Karpas-422 (cell line): ENCODE measurements around the gene DYNC2LI1. TPM values are rescaled to one million over a fixed set of nuclear protein-coding genes. Genes with fewer than 3 reads are reported as not detected.

ENCODE experiments used
- DNase-seq: peaks from one replicate; pipeline ENCODE4 v3.0.0-alpha.2; 2015
- H2AFZ ChIP-seq: fragments of 200-600 bp; sonication (generic); 2 replicates; pipeline ENCODE4 v1.6.1; 2014; ENCODE audit warnings: antibody characterized with exemption, low read length, mixed read lengths
- H3K27ac ChIP-seq: fragments of 200-600 bp; sonication (generic); 2 replicates; pipeline ENCODE4 v1.5.1; 2014; ENCODE audit warnings: mild to moderate bottlenecking, low read length, moderate library complexity
- H3K27me3 ChIP-seq: fragments of 200-600 bp; sonication (generic); 2 replicates; pipeline ENCODE4 v1.6.1; 2014; ENCODE audit warnings: low read length, mixed read lengths
- H3K36me3 ChIP-seq: fragments of 200-600 bp; sonication (generic); 2 replicates; pipeline ENCODE4 v1.6.1; 2014; ENCODE audit warnings: low read length, mixed read lengths; ENCODE audit not compliant: insufficient read depth
- H3K4me1 ChIP-seq: fragments of 200-600 bp; sonication (generic); 2 replicates; pipeline ENCODE4 v1.6.1; 2014; ENCODE audit warnings: mild to moderate bottlenecking, low read length, mixed read lengths
- H3K4me2 ChIP-seq: fragments of 200-600 bp; sonication (generic); 2 replicates; pipeline ENCODE4 v1.6.1; 2014; ENCODE audit warnings: low read length, low read depth, mild to moderate bottlenecking; ENCODE audit not compliant: poor library complexity, severe bottlenecking
- H3K4me3 ChIP-seq: fragments of 200-600 bp; sonication (generic); 2 replicates; pipeline ENCODE4 v1.5.1; 2014; ENCODE audit warnings: mild to moderate bottlenecking, antibody characterized with exemption, low read length, mixed read lengths
- H3K79me2 ChIP-seq: fragments of 200-600 bp; sonication (generic); 2 replicates; pipeline ENCODE4 v1.6.1; 2014; ENCODE audit warnings: mild to moderate bottlenecking, low read length, mixed read lengths
- H3K9ac ChIP-seq: fragments of 200-600 bp; sonication (generic); 2 replicates; pipeline ENCODE4 v1.6.0; 2014; ENCODE audit warnings: low read length
- H3K9me2 ChIP-seq: fragments of 200-600 bp; sonication (generic), shearing (Covaris generic); replicated peaks from 2 replicates; pipeline ENCODE4 v1.6.0; 2014; ENCODE audit warnings: mild to moderate bottlenecking, low read length, moderate library complexity; ENCODE audit not compliant: insufficient read depth
- H3K9me3 ChIP-seq: fragments of 300-700, 200-600 bp; sonication (generic); 2 replicates; pipeline ENCODE4 v1.6.1; 2014; ENCODE audit warnings: low read length, mixed read lengths
- H4K20me1 ChIP-seq: fragments of 200-600 bp; sonication (generic); 2 replicates; pipeline ENCODE4 v1.6.1; 2014; ENCODE audit warnings: mild to moderate bottlenecking, antibody characterized with exemption, low read length, low read depth; ENCODE audit not compliant: insufficient read depth
- total RNA-seq: library from RNA; depleted of rRNA; stranded (reverse); fragments of >200 nt; shearing (Covaris generic); gene quantifications from 2 replicates; pipeline ENCODE4 v1.2.3, GENCODE V29; 2014; ENCODE audit warnings: low replicate concordance

DYNC2LI1 gene
- total RNA-seq, 1 experiment from 2014 or later: 36.9 TPM

DNA sequence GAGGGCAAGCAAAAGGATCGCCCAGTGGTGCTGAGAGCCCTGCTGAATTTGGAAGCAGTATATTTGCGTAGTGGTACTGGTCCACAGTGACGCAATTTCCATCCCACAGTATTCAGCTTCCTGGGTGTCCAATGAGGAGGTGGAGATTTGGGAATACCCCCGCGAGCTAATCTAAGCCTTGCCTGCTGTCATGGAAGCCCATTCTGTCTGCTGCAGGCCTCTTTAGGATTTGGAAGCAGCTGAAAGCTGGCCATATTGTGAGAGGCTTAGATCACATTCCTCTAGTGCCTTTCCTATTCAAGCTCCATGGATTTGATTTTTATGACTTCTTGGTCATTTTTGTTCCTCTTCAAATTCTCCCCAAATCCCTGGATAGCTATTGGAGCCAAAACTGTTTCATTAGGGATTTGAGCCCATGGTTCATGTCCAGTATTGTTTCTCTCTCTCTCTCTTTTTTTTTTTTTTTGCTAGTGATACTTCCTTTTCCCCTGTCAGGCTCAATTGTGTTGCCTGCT lies 22.3 kb upstream of the DYNC2LI1 start:
- no peak overlapping the region for H3K27ac ChIP-seq
- H3K4me1 ChIP-seq: no peaks in the 10 kb centered on the region
- no peaks in the 10 kb centered on the region for H3K9me2 ChIP-seq
- no peaks in the 10 kb centered on the region for H3K27me3 ChIP-seq
- no peaks in the 10 kb centered on the region for H3K9me3 ChIP-seq
- H4K20me1 ChIP-seq: no peaks in the 10 kb centered on the region
- no peaks in the 10 kb centered on the region for H3K36me3 ChIP-seq
- no peak for DNase-seq
- no peak overlapping the region for H3K4me2 ChIP-seq
- no peaks in the 10 kb centered on the region for H3K79me2 ChIP-seq
- H3K9ac ChIP-seq: no peak overlapping the region
- no peak overlapping the region for H3K4me3 ChIP-seq
- H2AFZ ChIP-seq: no peak overlapping the region

DNA sequence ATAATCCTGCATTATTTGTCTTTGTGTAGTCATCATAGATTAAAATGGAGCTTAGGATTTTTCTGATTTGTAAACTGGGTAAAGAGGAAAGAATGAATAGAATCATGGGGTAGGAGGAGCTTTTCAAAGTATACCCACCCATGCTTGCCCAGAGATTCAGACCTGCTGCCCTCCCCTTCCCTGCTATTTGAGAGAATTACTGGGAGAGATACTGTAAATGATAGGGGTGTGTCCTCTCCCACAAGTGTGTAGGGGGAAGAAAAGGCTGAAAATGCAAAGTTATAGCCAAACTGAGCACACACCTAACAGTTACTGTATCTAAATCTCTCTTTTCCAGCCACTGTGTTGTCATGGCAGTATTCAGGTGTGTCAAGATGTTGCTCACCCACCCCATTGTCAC lies 21.5 kb upstream of the DYNC2LI1 start:
- DNase-seq: no peak
- H4K20me1 ChIP-seq: no peaks in the 10 kb centered on the region
- H3K27me3 ChIP-seq: no peaks in the 10 kb centered on the region
- H3K9me2 ChIP-seq: no peaks in the 10 kb centered on the region
- H3K4me3 ChIP-seq: no peak overlapping the region
- H3K36me3 ChIP-seq: no peaks in the 10 kb centered on the region
- H3K9ac ChIP-seq: no peak overlapping the region
- H3K9me3 ChIP-seq: no peaks in the 10 kb centered on the region
- H3K4me2 ChIP-seq: no peak overlapping the region
- H3K4me1 ChIP-seq: no peaks in the 10 kb centered on the region
- no peaks in the 10 kb centered on the region for H3K79me2 ChIP-seq
- no peak overlapping the region for H3K27ac ChIP-seq
- H2AFZ ChIP-seq: no peak overlapping the region

DNA sequence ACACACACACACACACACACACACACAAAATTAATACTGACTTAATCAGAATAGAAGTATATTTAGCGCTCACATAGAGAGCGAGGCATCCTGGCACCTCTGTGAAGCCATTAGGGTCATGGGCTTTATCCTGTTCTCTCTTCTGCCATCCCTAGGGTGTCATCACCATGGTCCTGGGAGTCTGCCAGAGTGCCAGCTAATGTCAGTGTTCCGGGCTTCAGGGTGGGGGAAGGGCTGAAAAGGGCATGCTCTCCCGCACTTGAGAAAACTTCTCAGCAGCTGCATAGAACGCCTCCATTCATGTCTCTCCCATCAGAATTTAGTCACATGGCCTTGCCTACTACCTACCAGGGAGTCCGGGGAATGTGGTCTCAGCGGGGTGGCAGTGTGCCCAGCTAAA lies 19.7 kb upstream of the DYNC2LI1 start:
- Histone ChIP-seq H3K27ac (no peak overlapping the region), H3K4me3 (no peak overlapping the region), H3K4me1 (no peaks in the 10 kb centered on the region), H3K79me2 (no peaks in the 10 kb centered on the region), H2AFZ (no peak overlapping the region), H3K9me3 (no peaks in the 10 kb centered on the region), H4K20me1 (no peaks in the 10 kb centered on the region), H3K27me3 (no peaks in the 10 kb centered on the region), H3K9me2 (no peaks in the 10 kb centered on the region), H3K9ac (no peak overlapping the region), H3K4me2 (no peak overlapping the region), H3K36me3 (no peaks in the 10 kb centered on the region)
- DNase-seq: no peak

DNA sequence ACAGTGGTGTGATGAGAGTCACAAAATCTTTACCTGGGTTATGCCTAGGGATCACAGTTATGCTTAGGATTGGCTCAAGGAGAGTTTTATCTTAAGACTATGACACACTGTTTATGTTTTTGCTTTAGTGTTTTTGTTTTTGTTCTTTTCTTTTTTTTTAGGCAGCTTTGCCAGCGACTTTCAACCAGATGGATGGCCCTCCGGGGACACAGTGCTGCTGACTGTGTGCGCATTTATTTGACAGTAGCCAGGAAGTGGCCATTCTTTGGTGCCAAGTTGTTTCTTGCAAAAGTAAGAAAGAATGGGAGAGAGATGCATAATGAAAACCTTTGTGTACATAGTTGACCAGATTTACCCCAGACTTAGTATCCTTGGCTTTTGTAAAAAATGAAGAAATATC lies 15.1 kb upstream of the DYNC2LI1 start:
- H3K4me3 ChIP-seq: no peak overlapping the region
- no peak overlapping the region for H3K27ac ChIP-seq
- H3K9me3 ChIP-seq: no peaks in the 10 kb centered on the region
- no peaks in the 10 kb centered on the region for H4K20me1 ChIP-seq
- no peak overlapping the region for H3K9ac ChIP-seq
- H3K27me3 ChIP-seq: no peaks in the 10 kb centered on the region
- no peak for DNase-seq
- no peaks in the 10 kb centered on the region for H3K36me3 ChIP-seq
- no peak overlapping the region for H3K4me2 ChIP-seq
- no peaks in the 10 kb centered on the region for H3K79me2 ChIP-seq
- no peak overlapping the region for H2AFZ ChIP-seq
- no peaks in the 10 kb centered on the region for H3K9me2 ChIP-seq
- H3K4me1 ChIP-seq: no peaks in the 10 kb centered on the region

DNA sequence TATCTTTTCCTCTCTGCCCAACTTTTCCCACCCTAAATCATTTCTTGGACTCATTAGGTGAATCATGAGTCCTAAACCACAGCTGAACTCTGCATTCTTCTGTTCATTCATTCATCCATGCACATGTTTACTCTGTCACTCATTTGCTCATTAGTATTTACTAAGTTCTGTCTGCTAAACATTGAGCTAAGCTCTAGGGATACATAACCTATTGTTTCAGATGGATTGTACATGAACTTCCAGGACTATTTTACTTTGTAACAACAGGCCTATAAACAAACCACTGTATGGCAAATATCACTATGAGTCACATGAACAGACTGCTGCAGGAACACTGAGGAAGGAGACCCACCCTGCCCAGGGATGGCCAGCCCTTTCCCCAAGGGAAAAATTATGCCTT lies 14.6 kb upstream of the DYNC2LI1 start:
- no peaks in the 10 kb centered on the region for H3K79me2 ChIP-seq
- no peaks in the 10 kb centered on the region for H3K36me3 ChIP-seq
- no peaks in the 10 kb centered on the region for H3K4me1 ChIP-seq
- no peak overlapping the region for H3K9ac ChIP-seq
- H3K27me3 ChIP-seq: no peaks in the 10 kb centered on the region
- H3K9me2 ChIP-seq: no peaks in the 10 kb centered on the region
- H3K4me3 ChIP-seq: no peak overlapping the region
- no peaks in the 10 kb centered on the region for H3K9me3 ChIP-seq
- no peak overlapping the region for H3K4me2 ChIP-seq
- no peak for DNase-seq
- H2AFZ ChIP-seq: no peak overlapping the region
- no peak overlapping the region for H3K27ac ChIP-seq
- no peaks in the 10 kb centered on the region for H4K20me1 ChIP-seq

DNA sequence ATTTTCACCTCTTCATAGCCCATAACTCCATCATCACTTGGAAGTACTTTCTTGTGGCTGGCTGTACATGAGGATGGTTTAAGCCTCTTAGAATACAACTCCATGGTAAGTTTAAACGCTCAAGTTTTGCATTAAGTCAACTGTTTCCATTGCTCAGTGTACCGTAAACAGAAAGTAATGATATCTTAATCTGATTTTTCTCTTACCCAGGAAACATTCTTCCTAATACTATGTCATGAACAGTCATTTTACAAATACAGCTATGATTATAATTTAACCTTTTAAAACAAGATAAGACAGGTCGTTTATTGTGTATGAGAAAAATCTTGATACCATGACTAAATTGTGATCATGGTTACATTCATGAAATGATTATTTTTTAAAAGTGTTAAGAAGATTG lies 11.6 kb upstream of the DYNC2LI1 start:
- Histone ChIP-seq H2AFZ (no peak overlapping the region), H3K4me2 (no peak overlapping the region), H3K27ac (no peak overlapping the region)

DNA sequence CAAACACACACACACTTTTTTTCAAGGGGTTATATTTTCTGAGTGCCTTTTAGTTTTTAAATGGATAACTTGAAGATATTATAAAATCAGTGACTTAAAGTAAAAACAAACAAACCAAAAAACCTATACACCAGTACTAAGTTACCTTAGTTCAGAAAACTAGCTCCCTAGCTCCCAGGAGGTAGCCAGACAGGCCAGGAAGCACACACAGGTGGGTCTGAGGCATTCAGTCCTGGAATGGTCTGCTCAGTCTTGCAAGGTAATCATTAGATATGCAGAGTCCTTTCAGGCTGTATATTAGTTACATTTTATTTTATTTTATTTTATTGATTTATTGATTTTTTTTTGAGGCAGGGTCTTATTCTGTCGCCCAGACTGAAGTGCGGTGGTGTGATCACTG lies 10.7 kb upstream of the DYNC2LI1 start:
- no peak for DNase-seq
- H3K9me3 ChIP-seq: no peaks in the 10 kb centered on the region
- no peaks in the 10 kb centered on the region for H3K4me1 ChIP-seq
- H3K9ac ChIP-seq: no peak overlapping the region
- no peak overlapping the region for H3K4me2 ChIP-seq
- H3K27ac ChIP-seq: no peak overlapping the region
- H3K9me2 ChIP-seq: no peaks in the 10 kb centered on the region
- no peaks in the 10 kb centered on the region for H3K36me3 ChIP-seq
- H2AFZ ChIP-seq: no peak overlapping the region
- H3K27me3 ChIP-seq: no peaks in the 10 kb centered on the region
- no peaks in the 10 kb centered on the region for H4K20me1 ChIP-seq
- H3K79me2 ChIP-seq: no peaks in the 10 kb centered on the region
- H3K4me3 ChIP-seq: no peak overlapping the region

More for the DNA sequence above, 11.6 kb upstream of the DYNC2LI1 start:
- H3K9me3 ChIP-seq: no peaks in the 10 kb centered on the region
- H3K4me3 ChIP-seq: no peak overlapping the region
- no peak for DNase-seq
- no peaks in the 10 kb centered on the region for H3K79me2 ChIP-seq
- no peaks in the 10 kb centered on the region for H3K36me3 ChIP-seq
- no peaks in the 10 kb centered on the region for H4K20me1 ChIP-seq
- no peaks in the 10 kb centered on the region for H3K4me1 ChIP-seq
- no peaks in the 10 kb centered on the region for H3K9me2 ChIP-seq
- H3K27me3 ChIP-seq: no peaks in the 10 kb centered on the region
- no peak overlapping the region for H3K9ac ChIP-seq

DNA sequence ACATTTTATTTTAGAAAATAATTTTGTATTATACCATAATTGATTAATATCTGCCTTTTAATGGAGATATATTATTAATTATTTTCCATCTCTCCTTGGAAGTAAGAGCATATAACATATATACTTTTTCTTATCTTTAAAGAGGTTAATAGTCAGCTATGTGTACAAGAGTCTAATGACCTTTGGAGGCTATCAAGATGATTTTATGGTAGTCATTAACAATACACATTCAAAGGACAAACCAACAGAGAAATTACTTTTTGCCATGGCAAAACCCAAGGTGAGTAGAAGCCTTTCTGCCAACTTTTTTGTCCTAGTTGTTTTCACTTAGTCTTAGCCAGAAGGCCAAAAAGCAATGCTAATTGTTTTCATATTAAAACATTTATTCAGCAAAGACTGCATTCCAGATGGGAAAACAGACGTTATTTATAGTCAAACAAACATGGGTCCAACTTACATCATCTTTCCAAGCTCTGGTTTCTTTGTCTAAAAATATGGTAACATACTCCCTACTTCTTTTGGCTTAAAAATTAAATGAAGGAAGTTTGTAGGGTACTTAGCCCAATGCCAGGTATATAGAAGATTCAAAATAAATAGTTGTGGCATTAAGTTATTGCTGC lies 9.6 kb upstream of the DYNC2LI1 start:
- H2AFZ ChIP-seq: no peak overlapping the region
- no peak overlapping the region for H3K9ac ChIP-seq
- no peaks in the 10 kb centered on the region for H4K20me1 ChIP-seq
- no peak overlapping the region for H3K27ac ChIP-seq
- H3K79me2 ChIP-seq: no peaks in the 10 kb centered on the region
- no peaks in the 10 kb centered on the region for H3K36me3 ChIP-seq
- H3K9me2 ChIP-seq: no peaks in the 10 kb centered on the region
- H3K4me1 ChIP-seq: no peaks in the 10 kb centered on the region
- H3K27me3 ChIP-seq: no peaks in the 10 kb centered on the region
- H3K9me3 ChIP-seq: no peaks in the 10 kb centered on the region
- no peak for DNase-seq
- H3K4me2 ChIP-seq: no peak overlapping the region
- H3K4me3 ChIP-seq: no peak overlapping the region
